WTC11 (cell line): Measurements from ENCODE around the gene PIK3R4.

Experiments used
- CTCF ChIP-seq: fragments of 200-600 bp; IDR thresholded peaks from 2 replicates; pipeline ENCODE4 v1.8.0; 2022; ENCODE audit warnings: antibody characterized with exemption
- SP1 ChIP-seq: sonication (generic); formaldehyde crosslinking; conservative IDR thresholded peaks from 2 replicates; pipeline ENCODE4 v1.8.1; 2022; ENCODE audit warnings: missing genetic modification reagents

GRCh38 chr3:130728037-130728436 lies 18.6 kb downstream of the PIK3R4 start:
- TF ChIP-seq CTCF (no peak), SP1 (no peak)
